Type B pancreatic cell (in vitro differentiated cells): ENCODE measurements around the gene FFAR1. TPM values are rescaled to one million over a fixed set of nuclear protein-coding genes. Genes with fewer than 3 reads are reported as not detected.

ENCODE experiments used
- DNase-seq: peaks from one replicate; pipeline ENCODE4 v3.0.0; 2021; ENCODE audit warnings: mixed read lengths; ENCODE audit not compliant: unreplicated experiment; ENCODE audit errors: extremely low spot score
- H3K27ac Mint-ChIP-seq: 2 replicates; pipeline ENCODE4 v1.8.0; 2021; ENCODE audit warnings: mild to moderate bottlenecking, mixed read lengths
- H3K27me3 Mint-ChIP-seq: 2 replicates; pipeline ENCODE4 v1.8.0; 2021; ENCODE audit warnings: mixed read lengths
- H3K36me3 Mint-ChIP-seq: 2 replicates; pipeline ENCODE4 v1.8.0; 2021; ENCODE audit warnings: mixed read lengths
- H3K4me1 Mint-ChIP-seq: one replicate; pipeline ENCODE4 v1.8.0; 2021; ENCODE audit warnings: mixed read lengths; ENCODE audit not compliant: unreplicated experiment
- H3K4me3 Mint-ChIP-seq: 2 replicates; pipeline ENCODE4 v1.8.0; 2021; ENCODE audit warnings: mild to moderate bottlenecking, mixed read lengths
- H3K9me3 Mint-ChIP-seq: 2 replicates; pipeline ENCODE4 v1.8.0; 2021; ENCODE audit warnings: mixed read lengths
- total RNA-seq: library from RNA; stranded (reverse); gene quantifications from 2 replicates; pipeline ENCODE4 v1.2.1, GENCODE V29; 2021; ENCODE audit warnings: low replicate concordance
- TF ChIP-seq, protein P1 (sequence below): fragments of 200-600 bp; sonication (generic); conservative IDR thresholded peaks from 2 replicates; pipeline ENCODE4 v1.5.0; 2021; ENCODE audit warnings: antibody characterized with exemption, mild to moderate bottlenecking

The FFAR1 gene
- total RNA-seq, 1 donor from 2014 or later: 2.1 TPM

DNA sequence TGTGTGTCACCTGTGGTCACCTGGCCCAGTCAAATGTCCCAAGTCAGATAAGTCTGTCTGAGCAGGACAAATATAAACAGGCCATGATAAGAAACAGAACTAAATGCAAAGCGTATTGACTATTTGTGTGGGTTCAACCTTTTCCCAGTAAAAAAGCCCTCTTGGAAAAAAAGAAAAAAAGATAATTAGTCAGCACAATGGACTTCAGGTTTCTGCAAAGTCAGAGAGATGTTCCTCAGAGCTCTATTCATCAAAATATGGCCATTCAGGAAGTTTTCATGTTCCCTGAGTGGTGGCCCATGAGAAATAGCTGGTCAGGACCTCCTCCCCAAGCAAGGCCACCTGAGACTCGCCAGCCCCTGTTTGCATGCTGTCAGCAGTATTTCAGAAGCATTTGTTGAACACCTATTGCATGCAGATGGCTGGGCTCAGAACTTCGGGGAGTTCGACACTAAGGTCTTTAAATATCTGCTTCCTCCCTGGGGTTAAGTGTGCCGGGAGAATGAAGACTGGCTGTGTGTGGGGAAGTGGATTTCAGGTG, 13.2 kb downstream of the FFAR1 start:
- Mint-ChIP-seq H3K9me3 (no peaks in the 10 kb centered on the region), H3K36me3 (no peaks in the 10 kb centered on the region), H3K4me3 (no peak overlapping the region), H3K27ac (no peak overlapping the region), H3K27me3 (no peaks in the 10 kb centered on the region), H3K4me1 (peaks cover 4% of the 10 kb centered on the region)
- DNase-seq: no peak
- TF ChIP-seq, protein P1, sequence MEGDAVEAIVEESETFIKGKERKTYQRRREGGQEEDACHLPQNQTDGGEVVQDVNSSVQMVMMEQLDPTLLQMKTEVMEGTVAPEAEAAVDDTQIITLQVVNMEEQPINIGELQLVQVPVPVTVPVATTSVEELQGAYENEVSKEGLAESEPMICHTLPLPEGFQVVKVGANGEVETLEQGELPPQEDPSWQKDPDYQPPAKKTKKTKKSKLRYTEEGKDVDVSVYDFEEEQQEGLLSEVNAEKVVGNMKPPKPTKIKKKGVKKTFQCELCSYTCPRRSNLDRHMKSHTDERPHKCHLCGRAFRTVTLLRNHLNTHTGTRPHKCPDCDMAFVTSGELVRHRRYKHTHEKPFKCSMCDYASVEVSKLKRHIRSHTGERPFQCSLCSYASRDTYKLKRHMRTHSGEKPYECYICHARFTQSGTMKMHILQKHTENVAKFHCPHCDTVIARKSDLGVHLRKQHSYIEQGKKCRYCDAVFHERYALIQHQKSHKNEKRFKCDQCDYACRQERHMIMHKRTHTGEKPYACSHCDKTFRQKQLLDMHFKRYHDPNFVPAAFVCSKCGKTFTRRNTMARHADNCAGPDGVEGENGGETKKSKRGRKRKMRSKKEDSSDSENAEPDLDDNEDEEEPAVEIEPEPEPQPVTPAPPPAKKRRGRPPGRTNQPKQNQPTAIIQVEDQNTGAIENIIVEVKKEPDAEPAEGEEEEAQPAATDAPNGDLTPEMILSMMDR: no peak

DNA sequence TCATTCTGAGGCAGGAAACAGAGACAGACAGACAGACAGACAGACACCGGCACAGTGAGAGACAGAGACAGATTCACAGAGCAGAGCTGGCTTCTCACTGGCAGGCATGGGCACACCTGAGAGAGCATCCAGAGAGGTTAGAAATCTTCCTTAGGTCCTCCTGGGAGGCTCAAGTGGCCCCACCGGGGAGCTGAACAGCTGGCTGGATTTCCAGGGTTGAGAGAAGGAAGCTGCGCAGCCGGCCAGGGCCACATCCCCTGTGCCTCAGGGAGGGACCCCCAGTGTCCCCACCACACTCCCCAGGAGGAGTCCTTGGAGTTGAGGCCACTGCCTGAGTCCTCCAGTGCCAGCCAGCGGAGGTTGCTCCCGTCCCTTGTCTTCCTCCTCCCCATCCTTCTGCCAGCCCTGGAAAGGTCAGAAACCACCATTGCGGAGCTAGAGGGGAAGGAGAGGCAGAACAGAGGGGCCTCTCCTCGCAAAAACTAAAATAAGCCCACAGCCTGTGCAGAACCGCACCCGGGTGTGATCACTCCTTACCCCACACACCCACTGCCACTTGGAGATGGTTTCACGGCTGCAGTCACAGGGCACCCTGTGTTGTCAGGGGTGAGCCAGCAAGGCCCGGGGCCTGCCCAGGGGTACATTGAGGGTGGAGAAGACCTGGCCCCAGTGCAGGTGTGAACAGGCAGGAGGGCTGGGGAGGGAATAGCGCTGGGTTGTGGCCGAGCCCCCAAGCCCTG, 14.7 kb downstream of the FFAR1 start:
- H3K9me3 Mint-ChIP-seq: no peaks in the 10 kb centered on the region
- TF ChIP-seq, protein P1: no peak

DNA sequence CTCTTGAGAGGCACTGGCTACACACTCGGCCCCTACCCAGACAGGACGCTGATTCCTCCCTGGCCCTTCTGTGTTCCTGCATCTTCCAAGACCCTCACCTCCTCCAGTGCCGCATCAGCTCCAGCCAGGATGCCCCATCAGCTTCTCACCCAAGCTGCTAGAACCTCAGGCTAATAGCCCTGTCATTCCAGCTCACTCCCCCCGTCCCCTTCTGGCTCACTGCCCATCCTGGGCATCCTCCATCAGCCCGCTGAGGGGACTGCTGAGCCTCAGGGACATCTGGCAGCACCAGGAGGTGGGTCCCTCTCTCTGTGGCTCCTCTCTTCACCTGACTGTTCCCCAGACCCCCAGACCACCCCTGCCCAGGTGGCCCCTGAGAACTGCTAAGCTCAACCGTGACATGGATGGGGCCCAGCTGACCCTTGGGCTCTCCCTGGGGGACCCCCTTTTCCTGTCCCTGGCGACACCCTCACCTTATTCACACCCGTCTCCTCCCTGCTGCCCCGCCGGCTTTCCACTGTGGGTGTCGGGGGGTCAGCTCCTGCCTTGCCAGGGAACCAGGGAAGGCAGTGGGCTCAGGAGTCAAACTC, 15.4 kb downstream of the FFAR1 start:
- DNase-seq: peak; percentile 16
- TF ChIP-seq, protein P1: no peak
- peaks cover 4% of the 10 kb centered on the region for H3K27me3 Mint-ChIP-seq
- no peak overlapping the region for H3K27ac Mint-ChIP-seq
- H3K9me3 Mint-ChIP-seq: no peaks in the 10 kb centered on the region
- H3K4me3 Mint-ChIP-seq: no peak overlapping the region
- no peaks in the 10 kb centered on the region for H3K4me1 Mint-ChIP-seq
- H3K36me3 Mint-ChIP-seq: no peaks in the 10 kb centered on the region

More for the DNA sequence above, 14.7 kb downstream of the FFAR1 start:
- Mint-ChIP-seq H3K27me3 (peaks cover 2% of the 10 kb centered on the region), H3K27ac (no peak overlapping the region), H3K36me3 (no peaks in the 10 kb centered on the region), H3K4me3 (no peak overlapping the region), H3K4me1 (peaks cover under 1% of the 10 kb centered on the region)
- DNase-seq: peak; percentile 11

DNA sequence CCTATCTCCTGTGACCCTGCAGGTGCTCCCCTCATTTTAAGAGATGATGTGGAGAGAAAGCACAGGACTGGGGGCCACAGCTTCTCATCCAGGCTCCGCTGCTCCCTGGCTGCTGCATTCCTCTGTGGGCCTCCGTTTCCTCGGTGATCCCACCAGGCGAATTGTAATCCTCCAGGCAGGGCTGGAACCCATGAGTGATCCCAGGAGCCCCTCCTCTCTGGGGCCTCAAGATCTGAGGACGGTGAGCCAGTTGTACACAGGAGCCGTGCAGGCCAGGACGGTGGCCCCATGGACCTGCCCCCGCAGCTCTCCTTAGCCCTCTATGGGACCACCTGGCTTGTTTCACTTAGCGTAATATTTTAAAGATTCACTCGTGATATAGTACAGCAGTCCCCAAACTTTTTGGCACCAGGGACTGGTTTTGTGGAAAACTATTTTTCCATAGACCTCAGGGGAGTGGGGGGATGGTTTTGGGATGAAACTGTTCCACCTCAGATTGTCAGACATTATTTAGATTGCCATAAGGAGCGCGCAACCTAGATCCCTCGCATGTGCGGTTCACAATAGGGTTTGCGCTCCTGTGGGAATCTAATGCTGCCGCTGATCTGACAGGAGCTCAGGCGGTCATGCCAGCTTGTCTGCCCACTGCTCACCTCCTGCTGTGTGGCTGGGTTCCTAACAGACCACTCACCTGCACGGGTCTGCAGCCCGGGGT, 16.2 kb downstream of the FFAR1 start:
- no peaks in the 10 kb centered on the region for H3K36me3 Mint-ChIP-seq
- H3K27ac Mint-ChIP-seq: no peak overlapping the region
- TF ChIP-seq, protein P1: no peak
- DNase-seq: peak; percentile 36
- H3K27me3 Mint-ChIP-seq: peaks cover 8% of the 10 kb centered on the region
- no peak overlapping the region for H3K4me3 Mint-ChIP-seq
- H3K4me1 Mint-ChIP-seq: no peaks in the 10 kb centered on the region
- no peaks in the 10 kb centered on the region for H3K9me3 Mint-ChIP-seq

DNA sequence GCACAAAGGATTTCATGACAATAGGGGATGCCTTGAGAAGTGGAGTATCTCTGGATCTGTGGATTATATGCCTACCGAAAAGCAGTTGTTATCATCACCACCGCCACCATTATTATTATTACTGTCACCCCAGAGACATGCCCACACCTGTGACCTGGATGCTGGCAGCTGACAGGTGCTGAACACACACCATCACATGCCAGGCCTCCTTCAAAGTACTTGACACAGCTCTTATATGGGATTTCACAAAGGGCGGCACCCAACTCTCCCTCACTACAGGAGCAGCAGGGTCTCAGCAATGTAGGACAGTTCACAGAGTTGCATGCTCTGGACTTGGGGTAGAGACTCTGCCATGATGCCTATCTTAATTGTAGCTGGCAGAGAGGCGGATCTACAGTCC, 17.6 kb downstream of the FFAR1 start:
- no peaks in the 10 kb centered on the region for H3K36me3 Mint-ChIP-seq
- DNase-seq: peak; percentile 10
- peaks cover 8% of the 10 kb centered on the region for H3K27me3 Mint-ChIP-seq
- H3K27ac Mint-ChIP-seq: no peak overlapping the region
- TF ChIP-seq, protein P1: no peak
- no peaks in the 10 kb centered on the region for H3K9me3 Mint-ChIP-seq
- H3K4me1 Mint-ChIP-seq: no peaks in the 10 kb centered on the region
- no peak overlapping the region for H3K4me3 Mint-ChIP-seq
